Stimulated activated CD8-positive, alpha-beta memory T cell treated with anti-CD3 and anti-CD28 coated beads, Interleukin-15, amount 100 ng/mL, for 48 hours (primary cell): ENCODE results near the gene RASSF10.

Experiments
- DNase-seq, 2 donors: peaks; one replicate each; pipeline ENCODE4 v3.0.0-alpha.2; 2020; ENCODE audit warnings: low read depth in 2 of 2

RASSF10 gene

DNA sequence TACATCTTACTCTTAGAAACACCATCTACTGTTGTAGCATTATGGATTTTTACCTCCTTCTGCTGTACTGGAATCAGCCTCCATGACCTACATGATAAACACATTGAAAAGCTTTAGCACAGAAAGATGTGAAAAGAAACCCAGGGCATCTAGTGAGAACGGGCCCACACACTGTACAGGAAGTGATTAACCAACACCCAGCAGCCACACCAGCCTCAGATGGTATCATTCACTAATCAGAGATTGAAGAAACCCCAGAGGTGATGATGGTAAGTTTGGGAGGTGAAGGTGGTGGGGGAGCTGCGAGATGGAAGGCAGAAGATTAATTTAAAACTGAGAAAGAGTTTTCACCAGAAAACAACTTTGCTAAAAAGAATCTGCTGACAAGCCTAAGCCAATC lies 46.1 kb downstream of the RASSF10 start:
- DNase-seq: peak in 1 of 2 donors; percentile 5

DNA sequence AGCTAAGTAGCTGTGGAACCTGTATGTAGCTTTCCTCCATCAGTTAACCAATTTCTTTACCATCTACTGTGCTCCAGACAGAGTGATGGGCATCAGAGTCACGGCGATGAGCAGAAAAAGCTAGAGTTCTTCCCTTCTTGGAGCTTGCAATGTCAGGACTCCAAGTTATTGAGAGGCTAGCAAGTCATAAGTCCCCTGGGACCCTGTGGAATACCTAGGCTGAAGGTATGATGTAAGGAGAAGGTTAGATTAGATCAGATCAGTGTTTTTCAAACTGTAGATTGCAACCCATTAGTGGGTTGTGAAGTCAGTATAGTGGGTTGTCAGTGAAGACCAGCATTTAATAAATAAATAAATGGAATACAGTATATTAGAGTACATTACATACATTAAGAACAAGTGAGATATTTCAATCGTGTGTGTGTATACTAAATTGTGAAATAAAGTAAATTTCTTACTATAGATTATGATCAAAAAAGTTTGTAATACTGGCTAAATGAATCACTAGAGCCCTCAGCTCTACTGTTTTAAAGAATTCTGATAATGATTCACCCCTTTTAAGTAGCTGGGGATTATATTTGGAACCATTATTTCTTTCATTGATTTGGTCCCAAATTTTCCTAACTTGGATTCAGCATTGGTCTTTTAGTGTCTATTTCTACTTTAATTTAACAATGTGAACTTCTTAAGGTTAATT lies 52.3 kb downstream of the RASSF10 start:
- DNase-seq: no peak
